Endothelial cell of umbilical vein (primary cell): ENCODE data around the gene KLHL41.

ENCODE experiments used
- CTCF ChIP-seq, 2 donors: IDR thresholded peaks; 1 replicate in 1 of 2; 2 replicates in 1 of 2; pipeline ENCODE4 v1.5.1; 2011; ENCODE audit warnings: low read length in 2 of 2, mild to moderate bottlenecking in 2 of 2, moderate library complexity in 2 of 2, control low read depth in 1 of 2, inconsistent platforms in 1 of 2, low read depth in 1 of 2; ENCODE audit not compliant: insufficient read depth in 1 of 2; ENCODE audit errors: extremely low read depth in 1 of 2
- EZH2 ChIP-seq: IDR thresholded peaks from 2 replicates; pipeline ENCODE4 v1.6.1; 2012; ENCODE audit warnings: borderline replicate concordance, low read depth, mild to moderate bottlenecking, moderate library complexity, low read length, inconsistent platforms; ENCODE audit not compliant: severe bottlenecking
- FOS ChIP-seq: IDR thresholded peaks from 2 replicates; pipeline ENCODE4 v1.6.1; 2011; ENCODE audit warnings: mild to moderate bottlenecking, low read length, moderate library complexity, borderline replicate concordance; ENCODE audit not compliant: insufficient read depth
- JUN ChIP-seq: IDR thresholded peaks from 2 replicates; pipeline ENCODE4 v1.6.1; 2011; ENCODE audit warnings: borderline replicate concordance, low read depth; ENCODE audit not compliant: insufficient read length, insufficient read depth
- MAX ChIP-seq: IDR thresholded peaks from 2 replicates; pipeline ENCODE4 v1.6.1; 2011; ENCODE audit not compliant: insufficient read depth, insufficient read length
- MYC ChIP-seq: IDR thresholded peaks from one replicate; pipeline ENCODE4 v1.6.1; 2011; ENCODE audit warnings: mild to moderate bottlenecking, low read depth, low read length
- POLR2A ChIP-seq: IDR thresholded peaks from 2 replicates; pipeline ENCODE4 v1.6.1; 2012; ENCODE audit warnings: low read depth, mild to moderate bottlenecking, control low read depth, low read length
- POLR2AphosphoS5 ChIP-seq: IDR thresholded peaks from 2 replicates; pipeline ENCODE4 v1.6.1; 2012; ENCODE audit warnings: low read depth, mild to moderate bottlenecking, control low read depth, low read length, moderate library complexity; ENCODE audit not compliant: insufficient read depth

- TF ChIP-seq EZH2 (no peak), CTCF (IDR thresholded peaks at IDR 0.05; ENCODE audit: extremely low read depth in 1 of 2, insufficient read depth in 1 of 2, low read depth in 1 of 2, low read length in 2 of 2) (no peak), MAX (no peak), POLR2A (no peak), JUN (peak; percentile 59), POLR2AphosphoS5 (no peak), MYC (no peak), FOS (peak; percentile 57)
These were observed 31.2 kb upstream of the KLHL41 start for GRCh38 chr2:169478339-169478738.
